ENCODE data around the gene NFIB.

The NFIB gene

DNA sequence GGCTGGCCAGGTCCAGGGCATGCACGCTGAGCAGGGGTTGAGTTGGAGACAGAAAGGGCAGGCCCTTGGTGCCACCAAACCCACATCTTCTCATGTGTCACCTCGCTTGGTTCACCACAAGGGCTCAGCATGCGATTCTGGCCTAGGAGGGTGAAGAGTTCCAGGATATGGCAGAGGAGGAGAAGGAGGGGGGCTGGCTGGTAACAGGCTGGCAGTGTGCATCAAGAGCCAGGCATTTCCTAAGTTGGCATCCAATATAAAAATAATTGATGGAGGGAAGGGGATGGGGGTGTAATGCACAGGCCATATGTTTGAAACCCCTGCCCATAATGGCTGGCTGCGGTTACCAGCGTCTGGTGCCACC, 255.6 kb downstream of the NFIB start:
- no peak for DNase-seq

DNA sequence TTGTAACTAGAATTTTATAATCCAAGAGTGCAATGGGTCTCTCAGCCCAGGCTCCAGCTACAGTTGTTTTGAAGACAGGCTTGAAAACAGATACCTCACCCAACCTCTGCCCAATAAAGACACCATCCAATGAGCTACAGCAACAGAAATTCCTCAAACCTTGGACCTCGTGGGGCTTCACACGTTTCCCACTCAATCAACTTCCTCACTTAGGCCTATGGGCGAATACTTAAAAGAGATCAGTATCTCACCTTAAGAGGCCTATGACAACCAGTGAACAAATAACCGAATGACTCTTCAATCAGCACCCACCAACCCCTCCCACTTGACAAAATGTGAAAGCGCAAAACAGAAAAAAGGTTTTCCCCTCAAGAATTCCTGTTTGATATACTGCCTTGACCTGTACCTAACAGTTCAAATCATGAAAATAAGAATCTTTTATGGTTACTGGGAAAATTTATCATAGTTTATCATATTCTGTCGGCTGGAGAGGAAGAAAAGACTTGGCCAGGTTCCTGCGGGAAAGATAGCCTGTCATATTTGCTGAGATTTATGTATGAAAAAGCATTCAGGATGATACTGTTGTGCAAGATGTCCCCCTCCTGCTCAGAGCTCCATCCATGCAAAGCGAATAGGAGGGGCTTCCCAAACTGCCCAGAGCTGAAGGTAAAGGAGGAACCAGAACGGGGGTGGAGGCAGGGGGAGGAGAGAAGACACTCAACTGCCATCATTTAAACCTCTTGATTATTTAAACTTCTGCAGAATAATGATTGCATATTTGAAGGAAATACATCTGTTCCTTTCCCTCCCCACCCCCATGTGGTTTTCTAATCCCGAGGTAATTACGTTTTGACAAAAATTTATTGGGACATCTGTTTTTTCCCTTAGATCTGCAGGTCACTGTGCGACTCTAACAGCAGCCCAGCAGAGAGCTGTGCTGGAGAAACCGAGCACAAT, 256.3 kb downstream of the NFIB start:
- no peak for DNase-seq

DNA sequence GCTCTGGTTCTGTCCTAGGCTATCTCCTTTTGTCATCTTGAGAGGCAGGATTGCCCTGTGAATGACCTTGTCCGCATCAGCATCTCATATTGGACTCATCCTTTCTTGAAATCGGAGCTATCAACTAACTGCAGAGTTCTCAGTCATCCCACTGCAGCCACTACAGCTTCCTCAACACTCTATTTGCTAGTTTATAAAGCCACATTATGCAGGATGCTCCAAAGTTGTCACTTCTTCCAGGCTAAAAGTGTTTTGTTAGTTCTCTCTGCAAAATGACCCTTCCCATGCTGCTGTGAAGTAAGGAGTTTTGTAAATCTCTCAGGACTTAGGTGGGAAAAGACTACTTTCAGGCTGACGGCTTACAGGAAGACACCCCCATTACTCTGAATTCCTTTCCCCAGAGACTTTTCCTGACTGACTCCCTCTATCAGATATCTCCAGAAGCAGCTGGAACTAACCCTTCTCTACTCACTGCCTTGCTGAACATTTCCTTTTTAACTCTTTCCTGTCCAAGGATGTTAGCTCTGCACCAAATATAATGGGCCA, 257.6 kb downstream of the NFIB start:
- DNase-seq, result no peak

DNA sequence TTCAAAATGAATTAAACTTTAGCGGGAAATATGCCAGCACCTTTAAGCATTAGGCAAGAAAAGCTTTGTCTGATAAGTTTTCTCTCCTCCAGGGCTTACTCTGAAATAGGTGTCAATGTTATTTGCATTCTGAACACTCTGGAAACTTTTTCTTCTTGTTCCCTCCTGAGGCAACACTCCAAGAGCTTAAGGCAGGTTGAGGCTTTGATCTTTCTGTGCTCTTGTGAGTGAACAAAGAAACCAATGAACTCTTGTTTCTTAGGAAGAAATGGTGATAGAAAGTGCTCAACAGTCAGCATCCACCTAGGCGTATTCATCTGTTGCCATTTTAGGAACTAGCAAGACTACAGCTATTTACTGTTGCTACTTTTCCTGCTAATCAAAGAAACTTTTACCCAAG, 259.8 kb downstream of the NFIB start:
- DNase-seq, result no peak

DNA sequence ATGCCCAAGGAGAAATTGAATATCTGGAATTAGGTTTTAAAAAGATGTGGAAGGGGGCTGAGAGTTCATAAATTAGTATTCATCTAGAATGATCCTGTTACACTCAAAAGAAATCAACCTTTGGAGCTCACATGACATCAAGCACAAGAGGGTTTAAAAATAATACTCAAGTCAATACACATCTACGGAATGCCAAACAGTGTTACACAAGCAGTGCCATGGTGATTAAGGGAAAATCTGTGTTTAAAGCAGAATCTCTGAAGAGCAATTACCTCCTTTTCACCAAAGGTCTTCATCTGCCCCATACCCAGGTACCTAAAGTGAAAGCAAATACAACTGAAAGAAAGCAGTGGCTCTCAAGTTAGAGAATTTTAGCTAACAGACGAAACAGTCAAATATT, 261.6 kb downstream of the NFIB start:
- no peak for DNase-seq

DNA sequence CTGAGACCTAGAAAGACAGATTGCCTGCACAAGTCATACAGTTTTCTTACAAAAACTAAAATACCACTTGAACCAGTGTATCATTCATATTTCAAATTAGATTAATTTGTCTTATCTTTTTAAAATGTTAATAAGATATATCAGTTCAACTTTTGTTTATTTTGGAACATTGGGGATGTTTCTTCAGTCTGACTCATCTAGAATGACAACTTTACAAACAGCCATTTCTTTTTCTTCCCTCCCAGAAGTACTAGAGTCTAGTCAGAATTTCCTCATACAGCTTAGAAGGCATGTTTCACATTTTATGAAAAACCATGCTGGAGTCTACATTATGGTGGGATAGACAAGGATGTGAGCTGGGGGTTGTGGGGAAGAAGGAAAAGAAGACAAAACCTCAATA, 262.5 kb downstream of the NFIB start:
- DNase-seq, result no peak

DNA sequence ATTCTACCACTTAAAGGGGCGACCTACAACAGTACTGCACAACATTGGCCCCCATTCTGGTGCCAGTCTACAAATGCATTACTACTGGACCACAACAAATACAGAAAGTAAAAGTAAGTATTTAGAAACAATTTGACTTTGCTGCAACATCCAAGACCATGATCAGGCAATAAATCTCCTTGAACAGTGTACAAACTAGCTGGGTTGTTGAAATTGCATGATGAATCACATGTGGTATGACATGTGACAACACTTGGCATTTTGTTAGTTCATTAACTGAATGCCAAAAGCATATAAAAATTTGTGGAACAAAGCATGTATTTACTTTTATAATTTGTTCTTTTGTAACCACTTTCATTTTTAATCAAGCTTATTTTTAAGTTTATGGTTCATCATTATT, 270.5 kb downstream of the NFIB start:
- DNase-seq, result no peak

DNA sequence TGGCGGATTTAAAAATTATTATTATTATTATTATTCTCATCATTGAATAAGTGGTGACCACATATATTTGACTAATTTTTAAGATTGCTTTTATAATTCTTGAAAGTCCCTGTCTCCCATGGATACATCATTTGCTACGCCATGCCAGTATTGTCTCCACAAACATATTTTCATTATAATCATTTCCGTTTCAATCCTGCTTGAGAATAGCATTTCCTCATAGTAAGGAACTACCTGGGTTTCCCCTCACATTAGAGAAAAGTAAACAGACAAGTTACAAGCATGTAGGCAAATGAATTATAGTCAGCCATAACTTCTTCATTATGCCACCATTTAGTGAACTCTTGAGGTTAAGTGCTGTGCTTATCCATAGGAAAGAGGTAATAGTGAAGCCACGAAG, 276.6 kb downstream of the NFIB start:
- DNase-seq, result no peak

DNA sequence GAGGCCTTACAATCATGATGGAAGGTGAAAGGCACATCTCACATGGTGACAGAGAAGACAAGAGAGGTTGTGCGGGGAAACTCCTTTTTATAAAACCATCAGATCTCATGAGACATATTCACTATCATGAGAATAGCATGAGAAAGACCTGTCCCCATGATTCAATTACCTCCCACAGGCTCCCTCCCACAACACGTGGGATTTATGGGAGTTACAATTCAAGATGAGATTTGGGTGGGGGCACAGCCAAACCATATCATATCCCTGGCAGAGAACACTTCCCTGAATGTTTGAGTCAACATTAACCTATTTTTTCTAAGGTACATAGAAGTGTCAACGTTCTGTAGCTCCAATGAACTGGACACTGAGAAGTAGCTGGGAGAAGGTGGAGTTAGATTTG, 280.9 kb downstream of the NFIB start:
- DNase-seq, result no peak
